IMR-90 (cell line): ENCODE results near the gene SMARCAD1. TPM values are rescaled to one million over a fixed set of nuclear protein-coding genes. Genes with fewer than 3 reads are reported as not detected.

Experiments
- ATAC-seq: fragments of 200-7000 bp; cut with Tn5 transposase; 2 replicates; pipeline ENCODE4 v1.9.1; 2020; ENCODE audit warnings: low read depth, mild to moderate bottlenecking, moderate library complexity
- BruUV-seq: library from RNA; stranded (reverse); fragments of 400-500 nt; replicated peaks from 2 replicates; lab custom pipeline; 2021; lab: Mats Ljungman, UMichigan
- CTCF ChIA-PET: fragments of 300-600 bp; formaldehyde crosslinking; extraction: SDS; loops from one replicate; lab custom pipeline; 2021; ENCODE audit warnings: antibody characterized with exemption; lab: Yijun Ruan, JAX
- POLR2A ChIA-PET: fragments of 300-600 bp; sonication (Branson Sonifier 250); formaldehyde crosslinking; loops from one replicate; lab custom pipeline; 2022; ENCODE audit warnings: antibody characterized with exemption; ENCODE audit not compliant: unreplicated experiment; lab: Charles Lee
- DNase-seq: peaks from one replicate; pipeline ENCODE4 v3.0.0; 2013
- H2AFZ ChIP-seq: replicated peaks from 2 replicates; pipeline ENCODE3; 2013; ENCODE audit warnings: low read length, mild to moderate bottlenecking; ENCODE audit not compliant: poor library complexity
- H2AK5ac ChIP-seq: 2 replicates; pipeline ENCODE4 v1.6.1; 2013; ENCODE audit warnings: low read depth, low read length, inconsistent platforms
- H2AK9ac ChIP-seq: replicated peaks from 2 replicates; pipeline ENCODE3; 2013; ENCODE audit warnings: mild to moderate bottlenecking, low read depth, low read length, moderate library complexity; ENCODE audit not compliant: poor library complexity
- H2BK120ac ChIP-seq: 2 replicates; pipeline ENCODE4 v1.6.1; 2013; ENCODE audit warnings: low read depth, low read length, inconsistent platforms
- H2BK15ac ChIP-seq: 3 replicates; pipeline ENCODE4 v1.6.1; 2013; ENCODE audit warnings: low read depth, low read length, inconsistent platforms
- H2BK20ac ChIP-seq: 2 replicates; pipeline ENCODE4 v1.6.1; 2013; ENCODE audit warnings: low read depth, mild to moderate bottlenecking, inconsistent platforms, low read length, moderate library complexity
- H2BK5ac ChIP-seq: 2 replicates; pipeline ENCODE4 v1.6.1; 2013; ENCODE audit warnings: mild to moderate bottlenecking, low read depth, low read length, inconsistent platforms; ENCODE audit not compliant: poor library complexity, severe bottlenecking
- H3K14ac ChIP-seq: replicated peaks from 2 replicates; pipeline ENCODE4 v1.6.1; 2013; ENCODE audit warnings: low read depth, low read length, inconsistent platforms
- H3K18ac ChIP-seq: 2 replicates; pipeline ENCODE4 v1.6.1; 2013; ENCODE audit warnings: low read depth, low read length, control low read depth
- H3K23ac ChIP-seq: 2 replicates; pipeline ENCODE4 v1.6.1; 2013; ENCODE audit warnings: low read depth, low read length, inconsistent platforms
- H3K27ac ChIP-seq: 2 replicates; pipeline ENCODE4 v1.5.1; 2013; ENCODE audit warnings: mild to moderate bottlenecking, control low read depth, low read length; ENCODE audit not compliant: insufficient read depth
- H3K27me3 ChIP-seq: 2 replicates; pipeline ENCODE4 v1.6.1; 2013; ENCODE audit warnings: low read length; ENCODE audit not compliant: control insufficient read depth, insufficient read depth
- H3K36me3 ChIP-seq: 2 replicates; pipeline ENCODE4 v1.6.1; 2013; ENCODE audit warnings: low read length, mixed read lengths; ENCODE audit not compliant: control insufficient read depth, insufficient read depth
- H3K4ac ChIP-seq: 2 replicates; pipeline ENCODE4 v1.6.1; 2013; ENCODE audit warnings: low read depth, low read length, inconsistent platforms
- H3K4me1 ChIP-seq: 2 replicates; pipeline ENCODE4 v1.6.1; 2013; ENCODE audit warnings: low read length, mixed read lengths; ENCODE audit not compliant: control insufficient read depth, insufficient read depth
- H3K4me2 ChIP-seq: 2 replicates; pipeline ENCODE4 v1.6.1; 2013; ENCODE audit warnings: low read depth, mild to moderate bottlenecking, control low read depth, low read length, moderate library complexity
- H3K4me3 ChIP-seq: 2 replicates; pipeline ENCODE4 v1.5.1; 2013; ENCODE audit warnings: low read depth, mild to moderate bottlenecking, control low read depth, low read length, moderate library complexity; ENCODE audit not compliant: insufficient read depth
- H3K56ac ChIP-seq: 2 replicates; pipeline ENCODE4 v1.6.1; 2013; ENCODE audit warnings: low read length, inconsistent platforms; ENCODE audit not compliant: insufficient read depth; ENCODE audit errors: extremely low read depth
- H3K79me1 ChIP-seq, 2 experiments: 2 replicates each; pipeline ENCODE4 v1.6.1; 2013; ENCODE audit warnings: low read length in 2 of 2, inconsistent platforms in 1 of 2, low read depth in 1 of 2
- H3K9ac ChIP-seq: 2 replicates; pipeline ENCODE4 v1.6.1; 2013; ENCODE audit warnings: low read depth, low read length, control low read depth
- H3K9me1 ChIP-seq: 2 replicates; pipeline ENCODE4 v1.6.1; 2013; ENCODE audit warnings: low read length, inconsistent platforms; ENCODE audit not compliant: insufficient read depth
- H3K9me3 ChIP-seq: 2 replicates; pipeline ENCODE4 v1.6.1; 2013; ENCODE audit warnings: low read length; ENCODE audit not compliant: control insufficient read depth, insufficient read depth
- H4K20me1 ChIP-seq: 2 replicates; pipeline ENCODE4 v1.6.1; 2013; ENCODE audit warnings: low read length, inconsistent platforms; ENCODE audit not compliant: insufficient read depth
- H4K5ac ChIP-seq: 2 replicates; pipeline ENCODE4 v1.6.1; 2013; ENCODE audit warnings: mild to moderate bottlenecking, low read depth, low read length, control low read depth
- H4K8ac ChIP-seq, 2 experiments: 2 replicates each; pipeline ENCODE4 v1.6.1; 2013; ENCODE audit warnings: low read depth in 2 of 2, low read length in 2 of 2, control low read depth in 1 of 2, inconsistent platforms in 1 of 2
- H4K91ac ChIP-seq: 2 replicates; pipeline ENCODE4 v1.6.1; 2013; ENCODE audit warnings: low read depth, low read length, inconsistent platforms; ENCODE audit not compliant: insufficient read depth
- CHD1 ChIP-seq: IDR thresholded peaks from 2 replicates; pipeline ENCODE4 v1.6.1; 2012; ENCODE audit warnings: low read depth, low read length, improper control_type of control experiment
- CTCF ChIP-seq: conservative IDR thresholded peaks from 2 replicates; pipeline ENCODE4 v1.5.1; 2012; ENCODE audit warnings: mild to moderate bottlenecking, low read depth, low read length, improper control_type of control experiment
- MAFK ChIP-seq: IDR thresholded peaks from 2 replicates; pipeline ENCODE4 v1.6.1; 2012; ENCODE audit warnings: low read depth, low read length, improper control_type of control experiment
- NFE2L2 ChIP-seq: fragments of 150-350 bp; IDR thresholded peaks from 2 replicates; pipeline ENCODE4 v1.6.1; 2016; ENCODE audit warnings: low read depth, mild to moderate bottlenecking, low read length
- WGBS, 2 experiments: methylation state at CpG; one replicate each; pipeline versions ENCODE4 v1.1.5 to v1.1.7; 2013; ENCODE audit warnings: missing lambda C conversion rate in 2 of 2; ENCODE audit not compliant: insufficient read length in 1 of 2; ENCODE audit errors: extremely low coverage in 2 of 2; 5-methylcytosine and 5-hydroxymethylcytosine counted together
- dilution Hi-C: fragments of 300-500 bp; cut with HindIII; formaldehyde crosslinking; loops from one replicate; pipeline ENCODE4 v1.14.3; 2018; ENCODE audit warnings: low sequenced_read_pairs; ENCODE audit not compliant: unreplicated experiment
- in situ Hi-C: fragments of 300-500 bp; cut with MboI; formaldehyde crosslinking; loops from 3 replicates; pipeline ENCODE4 v1.14.3; 2019; ENCODE audit warnings: low sequenced_read_pairs, inconsistent platforms, mixed read lengths
- intact Hi-C: fragments of 100-400 bp; cut with micrococcal nuclease; formaldehyde crosslinking; loops from 2 replicates; pipeline ENCODE4 v1.10.0; 2022
- polyA plus RNA-seq, 3 experiments: library from polyadenylated mRNA; depleted of rRNA; stranded (reverse); fragments of >200 nt; gene quantifications; 2 replicates each; pipeline ENCODE4 v1.2.3, GENCODE V29; 2012; ENCODE audit warnings: low replicate concordance in 1 of 3
- total RNA-seq: library from RNA; depleted of rRNA; stranded (reverse); fragments of >200 nt; gene quantifications from 2 replicates; pipeline ENCODE4 v1.2.3, GENCODE V29; 2012

SMARCAD1 gene
- total and polyA plus RNA-seq, 2 of the 4 experiments (the other 2 are of a cell fraction): 12.3 to 35.3 TPM

GRCh38 chr4:94171616-94172015, 36.0 kb upstream of the SMARCAD1 start:
- no peak overlapping the region for H3K56ac ChIP-seq
- no peak overlapping the region for H3K4me3 ChIP-seq
- H2AK9ac ChIP-seq: no peak overlapping the region
- intact Hi-C loops: no loop called here
- no peak overlapping the region for H3K9ac ChIP-seq
- dilution Hi-C loops: no loop called here
- POLR2A ChIA-PET: no interaction called here
- H2BK5ac ChIP-seq: no peak overlapping the region
- H3K9me1 ChIP-seq: no peaks in the 10 kb centered on the region
- no CpG with 5 or more reads among the region's 4 CpGs for WGBS, 2 experiments
- H3K9me3 ChIP-seq: no peaks in the 10 kb centered on the region
- ATAC-seq: no peak
- H3K79me1 ChIP-seq: no peaks in the 10 kb centered on the region
- no peaks in the 10 kb centered on the region for H3K4me1 ChIP-seq
- H3K23ac ChIP-seq: no peak overlapping the region
- H3K36me3 ChIP-seq: no peaks in the 10 kb centered on the region
- BruUV-seq: no TSS peak
- no peak overlapping the region for H2BK20ac ChIP-seq
- H2AFZ ChIP-seq: no peak overlapping the region
- no peak overlapping the region for H3K27ac ChIP-seq
- H4K8ac ChIP-seq: no peak overlapping the region
- H3K4me2 ChIP-seq: no peak overlapping the region
- no peaks in the 10 kb centered on the region for H4K20me1 ChIP-seq
- no peak overlapping the region for H3K4ac ChIP-seq
- in situ Hi-C loops: no loop called here
- no peak overlapping the region for H4K91ac ChIP-seq
- H3K27me3 ChIP-seq: no peaks in the 10 kb centered on the region
- no peak overlapping the region for H3K14ac ChIP-seq
- TF ChIP-seq CTCF (peak; percentile 27; the same call in 1 of the 2 replicates), CHD1 (no peak), NFE2L2 (no peak), MAFK (no peak)
- H2AK5ac ChIP-seq: no peak overlapping the region
- H2BK15ac ChIP-seq: no peak overlapping the region
- H4K5ac ChIP-seq: no peak overlapping the region
- no peak overlapping the region for H3K18ac ChIP-seq
- CTCF ChIA-PET: interaction anchor here (1.3 kb wide), 1 partner anchor 15 kb away, joined by 4 read pairs; no protein-coding TSS in a partner anchor
- no peak for DNase-seq
- H2BK120ac ChIP-seq: no peak overlapping the region
